SK-N-SH treated with all-trans-retinoic acid at 6 μM for 48 hours (cell line): ENCODE results near the gene GPER1.

Source experiments
- TSHZ2 ChIP-seq: fragments of 250-450 bp; sonication (Bioruptor Pico); IDR thresholded peaks from 2 replicates; pipeline ENCODE4 v1.5.0; 2020; ENCODE audit warnings: mild to moderate bottlenecking, moderate library complexity
- ZFP30 ChIP-seq: fragments of 450-650 bp; formaldehyde crosslinking; IDR thresholded peaks from 2 replicates; pipeline ENCODE4 v1.5.0; 2022; ENCODE audit warnings: mild to moderate bottlenecking, moderate library complexity

GRCh38 chr7:1129431-1129830 lies 41.5 kb downstream of the GPER1 start:
- TF ChIP-seq TSHZ2 (CRISPR knock-in tag) (no peak), ZFP30 (no peak)
